Measurements from ENCODE around the gene DNAJC2.

The DNAJC2 gene

DNA sequence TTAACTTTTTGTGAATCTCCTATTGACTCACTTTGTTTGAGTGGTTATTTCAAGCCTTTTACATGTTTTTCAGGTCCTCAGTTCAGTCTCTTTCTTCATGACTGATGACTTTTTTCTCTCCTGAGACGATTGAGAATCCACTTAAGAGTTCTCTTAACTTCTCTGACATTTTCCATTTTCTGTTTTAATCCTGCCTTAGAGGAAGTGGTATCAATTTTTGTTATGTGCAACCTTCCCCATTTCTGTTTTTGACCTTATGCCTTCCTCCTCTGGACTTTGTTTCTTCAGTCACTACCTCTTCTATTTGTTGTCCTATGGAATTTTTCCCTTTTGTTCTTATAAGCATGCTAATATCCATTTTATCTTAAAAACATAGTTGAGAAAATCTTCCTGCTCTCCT, 5.2 kb upstream of the DNAJC2 start:
- no peak overlapping the region for H3K4me3 ChIP-seq (replicated peaks; ENCODE audit: low read depth, low read length)
- TF ChIP-seq, protein P1, sequence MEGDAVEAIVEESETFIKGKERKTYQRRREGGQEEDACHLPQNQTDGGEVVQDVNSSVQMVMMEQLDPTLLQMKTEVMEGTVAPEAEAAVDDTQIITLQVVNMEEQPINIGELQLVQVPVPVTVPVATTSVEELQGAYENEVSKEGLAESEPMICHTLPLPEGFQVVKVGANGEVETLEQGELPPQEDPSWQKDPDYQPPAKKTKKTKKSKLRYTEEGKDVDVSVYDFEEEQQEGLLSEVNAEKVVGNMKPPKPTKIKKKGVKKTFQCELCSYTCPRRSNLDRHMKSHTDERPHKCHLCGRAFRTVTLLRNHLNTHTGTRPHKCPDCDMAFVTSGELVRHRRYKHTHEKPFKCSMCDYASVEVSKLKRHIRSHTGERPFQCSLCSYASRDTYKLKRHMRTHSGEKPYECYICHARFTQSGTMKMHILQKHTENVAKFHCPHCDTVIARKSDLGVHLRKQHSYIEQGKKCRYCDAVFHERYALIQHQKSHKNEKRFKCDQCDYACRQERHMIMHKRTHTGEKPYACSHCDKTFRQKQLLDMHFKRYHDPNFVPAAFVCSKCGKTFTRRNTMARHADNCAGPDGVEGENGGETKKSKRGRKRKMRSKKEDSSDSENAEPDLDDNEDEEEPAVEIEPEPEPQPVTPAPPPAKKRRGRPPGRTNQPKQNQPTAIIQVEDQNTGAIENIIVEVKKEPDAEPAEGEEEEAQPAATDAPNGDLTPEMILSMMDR (IDR thresholded peaks at IDR 0.05; ENCODE audit: low read length, missing control alignments), result no peak
- DNase-seq (ENCODE audit: low read depth), result no peak

DNA sequence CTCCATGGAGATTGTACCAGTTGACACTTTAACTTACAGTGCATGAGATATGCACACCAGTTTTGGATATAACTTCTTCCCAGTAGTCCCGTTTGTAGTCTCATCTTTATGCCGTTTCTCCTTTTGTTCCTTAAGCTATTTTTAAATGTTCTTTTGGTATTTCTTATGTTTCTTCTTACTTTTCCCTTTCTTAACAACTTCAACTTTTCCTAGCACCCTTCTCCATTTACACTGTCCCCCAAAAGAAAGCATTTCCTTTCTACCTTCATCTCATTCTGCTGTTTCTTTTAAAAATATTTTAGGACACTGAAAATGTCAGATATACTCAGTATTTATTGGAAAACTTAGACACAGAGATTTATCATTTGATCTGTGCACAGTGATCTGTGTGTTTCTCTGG, 4.4 kb upstream of the DNAJC2 start:
- peak overlapping the region; percentile 81 for H3K4me3 ChIP-seq (replicated peaks; ENCODE audit: low read depth, low read length)
- TF ChIP-seq, protein P1 (IDR thresholded peaks at IDR 0.05; ENCODE audit: low read length, missing control alignments), result no peak
- DNase-seq (ENCODE audit: low read depth), result no peak

DNA sequence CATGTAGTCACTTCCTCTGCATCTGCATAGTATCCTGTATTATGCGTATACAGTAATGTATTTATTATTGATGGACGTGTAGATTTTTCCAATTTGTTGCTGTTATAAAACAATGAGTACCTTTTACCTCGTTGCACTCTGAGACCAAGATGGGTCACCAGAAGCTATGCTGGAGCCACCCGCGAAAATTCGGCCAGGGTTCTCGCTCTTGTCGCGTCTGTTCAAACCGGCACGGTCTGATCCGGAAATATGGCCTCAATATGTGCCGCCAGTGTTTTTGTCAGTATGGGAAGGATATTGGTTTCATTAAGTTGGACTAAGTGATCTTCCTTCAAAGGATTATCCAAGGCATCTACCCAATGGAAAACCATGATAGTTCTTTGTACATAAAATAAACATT, 3.9 kb upstream of the DNAJC2 start:
- peak overlapping the region; percentile 81 for H3K4me3 ChIP-seq (replicated peaks; ENCODE audit: low read depth, low read length)
- DNase-seq (ENCODE audit: low read depth), result no peak
- TF ChIP-seq, protein P1 (IDR thresholded peaks at IDR 0.05; ENCODE audit: low read length, missing control alignments), result no peak

DNA sequence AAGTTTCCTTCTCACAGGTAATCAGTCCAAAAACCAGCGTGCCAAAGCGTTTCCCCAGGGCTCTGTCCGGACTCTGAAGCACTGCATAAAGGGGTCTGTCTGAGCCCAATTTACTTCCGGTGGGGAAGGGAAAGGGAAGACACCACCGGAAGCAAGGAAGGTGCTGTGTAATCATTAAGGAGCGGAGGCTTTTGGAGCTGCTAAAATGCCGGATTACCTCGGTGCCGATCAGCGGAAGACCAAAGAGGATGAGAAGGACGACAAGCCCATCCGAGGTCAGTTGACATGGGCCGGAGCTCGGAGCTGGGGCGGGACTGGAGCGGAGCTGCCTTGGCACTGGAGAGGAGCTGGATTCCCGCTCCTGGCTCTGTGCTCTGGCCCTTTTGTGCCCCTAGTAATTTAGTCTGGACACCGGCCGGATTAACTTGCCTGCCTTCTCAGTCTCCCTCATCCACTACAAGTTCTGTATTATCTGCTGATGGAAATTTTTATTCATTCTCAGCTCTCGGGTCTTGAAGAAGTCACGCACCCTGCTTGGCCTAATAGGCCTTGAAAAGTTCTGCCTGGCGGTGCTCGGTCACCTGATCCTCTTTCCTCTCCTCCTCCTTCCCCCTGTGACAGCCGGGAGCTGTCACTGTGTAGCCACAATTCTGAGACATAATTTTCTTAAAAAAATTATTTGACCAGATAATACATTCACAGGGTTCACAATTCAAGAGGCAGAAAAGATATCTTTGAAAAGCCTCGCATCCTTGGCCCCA, 3.1 kb upstream of the DNAJC2 start, which contains the start of gene PSMC2:
Gene PSMC2 (plus strand): TSS at position 137 of the 761 bp plus-strand sequence. CDS start 69 bp downstream, at position 206.
- H3K4me3 ChIP-seq (replicated peaks; ENCODE audit: low read depth, low read length), result peak within 1 kb of the TSS; percentile 81
- TF ChIP-seq, protein P1 (IDR thresholded peaks at IDR 0.05; ENCODE audit: low read length, missing control alignments), result no peak
- DNase-seq (ENCODE audit: low read depth), result peak; percentile 95

DNA sequence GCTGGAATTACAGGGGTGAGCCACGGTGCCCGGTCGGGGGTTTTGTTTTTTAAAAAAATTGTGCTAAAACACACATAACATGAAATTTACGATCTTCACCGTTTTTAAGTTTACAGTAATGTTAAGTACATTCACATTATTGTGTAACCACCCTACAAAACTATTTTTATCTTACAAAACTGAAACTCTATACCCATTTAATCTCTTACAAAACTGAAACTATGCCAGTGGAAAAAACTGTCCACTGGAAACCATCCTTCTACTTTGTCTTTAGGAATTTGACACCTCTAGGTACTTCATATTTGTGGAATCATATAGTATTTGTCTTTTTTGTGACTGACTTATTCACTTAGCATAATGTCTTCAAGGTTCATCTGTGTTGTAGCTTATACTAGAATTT, 1.8 kb upstream of the DNAJC2 start:
- no peak overlapping the region for H3K4me3 ChIP-seq (replicated peaks; ENCODE audit: low read depth, low read length)
- DNase-seq (ENCODE audit: low read depth), result no peak
- TF ChIP-seq, protein P1 (IDR thresholded peaks at IDR 0.05; ENCODE audit: low read length, missing control alignments), result no peak

DNA sequence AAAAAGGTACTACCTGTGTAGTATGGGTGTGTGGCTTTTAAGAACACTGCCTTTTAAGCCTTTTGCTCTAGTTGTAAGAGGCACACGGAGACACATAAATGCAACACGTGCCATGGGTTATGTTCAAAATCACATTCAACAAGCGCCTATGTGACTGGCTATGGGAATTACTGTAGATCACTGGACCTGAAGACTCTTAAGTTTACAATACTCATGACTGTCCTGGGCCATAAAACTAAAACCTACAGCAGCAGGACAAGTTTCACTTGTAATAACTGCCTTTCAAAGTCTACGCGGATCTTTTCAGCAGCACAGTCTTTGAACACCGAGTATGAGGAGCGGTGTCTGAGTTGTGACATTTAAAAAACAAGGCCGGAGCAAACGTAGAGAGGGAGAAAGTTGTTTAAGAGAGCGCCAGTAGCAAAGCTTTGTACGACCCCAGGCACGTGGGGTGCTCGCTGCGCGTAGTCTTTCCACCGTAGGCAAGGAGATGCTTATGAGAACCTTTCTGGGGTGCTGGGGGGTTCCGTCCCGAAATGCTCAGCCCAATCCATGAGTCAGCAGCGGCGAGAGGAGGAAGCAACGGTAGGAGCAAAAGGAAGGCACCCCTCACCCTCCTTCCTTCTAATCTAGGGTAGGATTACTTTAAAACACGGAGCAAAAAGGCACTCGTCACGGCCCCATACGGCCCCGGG, 662 bp downstream of the DNAJC2 start:
- TF ChIP-seq, protein P1 (IDR thresholded peaks at IDR 0.05; ENCODE audit: low read length, missing control alignments), result no peak
- H3K4me3 ChIP-seq (replicated peaks; ENCODE audit: low read depth, low read length), result peak overlapping the region; percentile 89
- peak; percentile 33 for DNase-seq (ENCODE audit: low read depth)

Data from fibroblast of pulmonary artery (primary cell).